AG20443 (cell line): ENCODE measurements around the gene FKBP2.
"Not testable (repeated sequence)": the region's sequence is repeated elsewhere in the genome, so short reads cannot be mapped to it uniquely, and the experiment has no call there.

Source experiments
- DNase-seq: peaks from one replicate; pipeline ENCODE4 v3.0.0; 2012; ENCODE audit warnings: low spot score, mixed read lengths

FKBP2 gene

GRCh38 chr11:64234647-64235379 lies 6.1 kb upstream of the FKBP2 start:
- DNase-seq: peak; percentile 54

GRCh38 chr11:64235437-64236161 lies 5.3 kb upstream of the FKBP2 start:
- DNase-seq: no peak

GRCh38 chr11:64237484-64237951 lies 3.4 kb upstream of the FKBP2 start:
- no peak for DNase-seq

GRCh38 chr11:64238076-64238475 lies 2.8 kb upstream of the FKBP2 start:
- DNase-seq: no peak

- no peak for DNase-seq
Measured at GRCh38 chr11:64238999-64239398, 1.9 kb upstream of the FKBP2 start.

GRCh38 chr11:64239662-64240434 lies 1.0 kb upstream of the FKBP2 start:
- DNase-seq: no peak

GRCh38 chr11:64241241-64241490 lies 271 bp downstream of the FKBP2 start:
- peak; percentile 96 for DNase-seq

GRCh38 chr11:64241491-64242374 lies 838 bp downstream of the FKBP2 start:
- DNase-seq: no peak

GRCh38 chr11:64243236-64243854 lies 2.5 kb downstream of the FKBP2 start:
- DNase-seq: no peak

GRCh38 chr11:64244107-64244506 lies 3.2 kb downstream of the FKBP2 start:
- no peak for DNase-seq

GRCh38 chr11:64244966-64245365 lies 4.1 kb downstream of the FKBP2 start:
- DNase-seq: no peak

GRCh38 chr11:64245401-64245796 lies 4.5 kb downstream of the FKBP2 start:
- no peak for DNase-seq

- DNase-seq: peak; percentile 83
Measured at GRCh38 chr11:64245797-64246620, 5.1 kb downstream of the FKBP2 start.

GRCh38 chr11:64246621-64246870 lies 5.7 kb downstream of the FKBP2 start:
- DNase-seq: not testable (repeated sequence)

- peak; percentile 92 for DNase-seq
Measured at GRCh38 chr11:64246871-64247728, 6.2 kb downstream of the FKBP2 start, which contains the start of gene PPP1R14B. PPP1R14B (minus strand) TSS chr11:64246943; CDS start chr11:64246673, 270 bp downstream.

- no peak for DNase-seq
Measured at GRCh38 chr11:64247729-64248531, 7.0 kb downstream of the FKBP2 start.

GRCh38 chr11:64248578-64248977 lies 7.7 kb downstream of the FKBP2 start:
- DNase-seq: no peak

GRCh38 chr11:64249038-64249437 lies 8.1 kb downstream of the FKBP2 start:
- DNase-seq: no peak
